22Rv1 (cell line): Measurements from ENCODE around the gene ATF6B.

Source experiments
- ZFX ChIP-seq: fragments of 450-650 bp; IDR thresholded peaks from 2 replicates; pipeline ENCODE4 v1.6.1; 2017; ENCODE audit warnings: antibody characterized with exemption, borderline replicate concordance
- TF ChIP-seq, protein P1 (sequence below): fragments of 450-650 bp; IDR thresholded peaks from 2 replicates; pipeline ENCODE4 v1.5.1; 2017; ENCODE audit warnings: mild to moderate bottlenecking

DNA sequence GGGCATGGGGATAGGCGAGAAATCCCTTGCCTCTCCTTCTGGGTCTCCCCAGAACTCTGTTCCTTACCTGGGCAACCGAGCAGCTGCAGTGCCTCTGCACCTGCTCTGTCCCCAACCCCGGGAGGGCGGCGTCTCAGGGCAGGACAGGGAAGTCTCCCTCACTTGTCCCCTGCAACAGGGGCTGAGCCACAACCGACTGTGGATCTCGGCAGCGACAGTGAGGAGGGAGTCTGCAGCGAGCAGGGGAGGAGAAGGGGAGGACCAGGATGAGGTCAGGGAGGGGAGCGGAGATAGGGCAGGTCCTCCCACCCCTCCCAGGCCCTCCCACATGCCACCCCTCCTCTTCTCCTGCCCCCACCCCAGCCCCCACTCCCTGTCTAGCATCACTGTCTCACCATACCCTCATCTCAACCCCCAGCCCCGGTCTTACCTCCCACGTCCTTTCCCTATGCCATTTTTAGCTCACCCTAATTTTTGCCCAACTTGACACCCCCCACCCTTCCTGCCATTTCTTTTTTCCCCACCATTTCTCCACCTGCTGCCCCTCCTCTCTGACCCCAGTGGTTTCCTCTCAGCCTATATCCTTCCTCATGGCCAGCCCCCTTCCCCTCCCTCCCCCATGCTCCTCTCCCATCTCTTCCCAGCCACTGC lies 18.8 kb downstream of the ATF6B start, which contains the start of gene TNXB:
- TF ChIP-seq, protein P1, sequence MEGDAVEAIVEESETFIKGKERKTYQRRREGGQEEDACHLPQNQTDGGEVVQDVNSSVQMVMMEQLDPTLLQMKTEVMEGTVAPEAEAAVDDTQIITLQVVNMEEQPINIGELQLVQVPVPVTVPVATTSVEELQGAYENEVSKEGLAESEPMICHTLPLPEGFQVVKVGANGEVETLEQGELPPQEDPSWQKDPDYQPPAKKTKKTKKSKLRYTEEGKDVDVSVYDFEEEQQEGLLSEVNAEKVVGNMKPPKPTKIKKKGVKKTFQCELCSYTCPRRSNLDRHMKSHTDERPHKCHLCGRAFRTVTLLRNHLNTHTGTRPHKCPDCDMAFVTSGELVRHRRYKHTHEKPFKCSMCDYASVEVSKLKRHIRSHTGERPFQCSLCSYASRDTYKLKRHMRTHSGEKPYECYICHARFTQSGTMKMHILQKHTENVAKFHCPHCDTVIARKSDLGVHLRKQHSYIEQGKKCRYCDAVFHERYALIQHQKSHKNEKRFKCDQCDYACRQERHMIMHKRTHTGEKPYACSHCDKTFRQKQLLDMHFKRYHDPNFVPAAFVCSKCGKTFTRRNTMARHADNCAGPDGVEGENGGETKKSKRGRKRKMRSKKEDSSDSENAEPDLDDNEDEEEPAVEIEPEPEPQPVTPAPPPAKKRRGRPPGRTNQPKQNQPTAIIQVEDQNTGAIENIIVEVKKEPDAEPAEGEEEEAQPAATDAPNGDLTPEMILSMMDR: no peak
- TF ChIP-seq ZFX: no peak
